ENCODE results near the gene SRC. TPM values are rescaled to one million over a fixed set of nuclear protein-coding genes. Genes with fewer than 3 reads are reported as not detected.

SRC gene
- total RNA-seq, 1 donor from 2014 or later = 128 TPM

GRCh38 chr20:37416100-37416847, 70.3 kb downstream of the SRC start:
- no peaks in the 10 kb centered on the region for H3K36me3 Mint-ChIP-seq (ENCODE audit: insufficient read depth)
- no peak for DNase-seq (ENCODE audit: low spot score, unreplicated experiment)
- peaks cover 8% of the 10 kb centered on the region for H3K27me3 Mint-ChIP-seq
- no peak overlapping the region for H3K27ac Mint-ChIP-seq
- H3K4me1 Mint-ChIP-seq (ENCODE audit: low read depth) = no peaks in the 10 kb centered on the region
- H3K4me3 Mint-ChIP-seq (ENCODE audit: low read depth) = no peak overlapping the region
- no peak for TF ChIP-seq CTCF (IDR thresholded peaks at IDR 0.05; ENCODE audit: unreplicated experiment)
- no peaks in the 10 kb centered on the region for H3K9me3 Mint-ChIP-seq (ENCODE audit: low read depth)

- no peaks in the 10 kb centered on the region for H3K9me3 Mint-ChIP-seq (ENCODE audit: low read depth)
- no peak for DNase-seq (ENCODE audit: low spot score, unreplicated experiment)
- no peaks in the 10 kb centered on the region for H3K4me1 Mint-ChIP-seq (ENCODE audit: low read depth)
- no peaks in the 10 kb centered on the region for H3K36me3 Mint-ChIP-seq (ENCODE audit: insufficient read depth)
- no peak for TF ChIP-seq CTCF (IDR thresholded peaks at IDR 0.05; ENCODE audit: unreplicated experiment)
- no peak overlapping the region for H3K4me3 Mint-ChIP-seq (ENCODE audit: low read depth)
- peaks cover 16% of the 10 kb centered on the region for H3K27me3 Mint-ChIP-seq
- no peak overlapping the region for H3K27ac Mint-ChIP-seq
These were observed 71.1 kb downstream of the SRC start for GRCh38 chr20:37416848-37417616.

- DNase-seq (ENCODE audit: low spot score, unreplicated experiment) = no peak
- Mint-ChIP-seq H3K9me3 (ENCODE audit: low read depth) (no peaks in the 10 kb centered on the region), H3K4me1 (ENCODE audit: low read depth) (no peaks in the 10 kb centered on the region), H3K27ac (no peak overlapping the region), H3K4me3 (ENCODE audit: low read depth) (no peak overlapping the region), H3K27me3 (peaks cover 20% of the 10 kb centered on the region), H3K36me3 (ENCODE audit: insufficient read depth) (no peaks in the 10 kb centered on the region)
- TF ChIP-seq CTCF (IDR thresholded peaks at IDR 0.05; ENCODE audit: unreplicated experiment) = no peak
These were observed 71.9 kb downstream of the SRC start for GRCh38 chr20:37417617-37418467.

GRCh38 chr20:37418591-37419109, 72.7 kb downstream of the SRC start:
- TF ChIP-seq CTCF (IDR thresholded peaks at IDR 0.05; ENCODE audit: unreplicated experiment) = no peak
- Mint-ChIP-seq H3K36me3 (ENCODE audit: insufficient read depth) (no peaks in the 10 kb centered on the region), H3K27me3 (peaks cover 23% of the 10 kb centered on the region), H3K4me3 (ENCODE audit: low read depth) (no peak overlapping the region), H3K9me3 (ENCODE audit: low read depth) (no peaks in the 10 kb centered on the region), H3K4me1 (ENCODE audit: low read depth) (no peaks in the 10 kb centered on the region), H3K27ac (no peak overlapping the region)
- no peak for DNase-seq (ENCODE audit: low spot score, unreplicated experiment)

- H3K36me3 Mint-ChIP-seq (ENCODE audit: insufficient read depth) = no peaks in the 10 kb centered on the region
- H3K4me1 Mint-ChIP-seq (ENCODE audit: low read depth) = no peaks in the 10 kb centered on the region
- peaks cover 29% of the 10 kb centered on the region for H3K27me3 Mint-ChIP-seq
- DNase-seq (ENCODE audit: low spot score, unreplicated experiment) = no peak
- H3K27ac Mint-ChIP-seq = no peak overlapping the region
- no peak overlapping the region for H3K4me3 Mint-ChIP-seq (ENCODE audit: low read depth)
- H3K9me3 Mint-ChIP-seq (ENCODE audit: low read depth) = no peaks in the 10 kb centered on the region
- no peak for TF ChIP-seq CTCF (IDR thresholded peaks at IDR 0.05; ENCODE audit: unreplicated experiment)
These were observed 73.4 kb downstream of the SRC start for GRCh38 chr20:37419307-37419706.
